ENCODE data around the gene IMPA2. TPM values are rescaled to one million over a fixed set of nuclear protein-coding genes. Genes with fewer than 3 reads are reported as not detected.

Gene IMPA2
- total and polyA plus RNA-seq, 2 of the 13 experiments (the other 11 are each of a cell fraction or from before 2014, with no cell fraction given), result 37.8 to 71.8 TPM

DNA sequence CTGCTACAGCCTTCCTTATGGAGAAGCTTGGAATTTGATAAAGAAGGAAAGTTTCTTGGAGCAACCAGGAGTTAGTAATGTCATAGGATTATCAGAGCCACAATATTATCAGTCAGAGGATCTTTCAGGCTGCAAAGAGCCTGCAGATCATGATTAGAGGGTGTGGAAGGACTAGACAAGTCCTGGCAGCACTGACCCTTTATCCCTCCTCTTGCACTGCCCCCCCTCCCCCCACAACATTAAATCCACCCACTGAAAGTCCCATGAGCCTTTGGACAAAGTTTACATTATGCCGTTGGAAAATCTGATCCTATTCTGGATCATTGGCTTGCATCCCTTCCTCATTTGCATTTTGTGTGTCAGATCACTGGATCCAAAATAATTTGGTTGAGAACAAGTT lies 18.7 kb upstream of the IMPA2 start:
- WGBS (ENCODE audit: low lambda C conversion rate), result 0% methylated on average over 1 of the region's 1 CpG
- H3K4me2 ChIP-seq (ENCODE audit: low read depth, low read length), result no peak overlapping the region
- POLR2A ChIA-PET, result no interaction called here

DNA sequence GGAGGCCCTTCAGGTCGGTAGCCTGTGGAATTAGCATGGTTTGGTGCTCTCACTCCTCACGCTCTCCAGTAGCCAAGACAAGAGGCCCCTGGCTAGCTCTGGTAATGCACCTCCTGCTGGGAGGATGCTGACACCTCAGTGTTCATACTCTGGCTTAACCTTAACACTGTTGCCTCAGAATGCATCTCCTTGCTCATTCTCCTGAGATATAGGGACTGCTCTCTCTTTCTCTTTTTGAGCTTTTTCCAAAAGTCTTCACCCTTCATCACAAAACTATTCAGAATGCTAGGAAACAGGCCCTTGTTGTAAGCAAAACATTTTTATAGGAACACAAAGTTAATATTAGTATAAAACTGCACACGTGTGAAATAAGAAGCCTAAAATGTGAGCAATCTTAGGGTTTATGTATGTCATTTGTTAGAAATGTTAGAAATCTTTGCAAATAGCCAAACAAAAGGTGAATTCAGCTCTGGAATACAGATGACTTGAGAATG lies 17.3 kb upstream of the IMPA2 start:
- no peak overlapping the region for H3K4me3 ChIP-seq (replicated peaks in 1 of 3; ENCODE audit: insufficient read depth in 1 of 3, low read depth in 2 of 3, low read length in 3 of 3)
- DNase-seq (ENCODE audit: low spot score) (no peak), ATAC-seq (peak; percentile 92), FAIRE-seq (peak; percentile 34)
- no peaks in the 10 kb centered on the region for H4K20me1 ChIP-seq (ENCODE audit: insufficient read depth, low read length)
- peaks cover 17% of the 10 kb centered on the region for H3K4me1 ChIP-seq (ENCODE audit: insufficient read depth, low read length)
- CTCF ChIA-PET (ENCODE audit: low intra/inter-chr PET ratio, low total read pairs), result interaction anchor here (1.7 kb wide), 1 partner anchor 26 kb away, joined by 9 read pairs; no protein-coding TSS in a partner anchor
- H3K27ac ChIP-seq (ENCODE audit: extremely low read length, insufficient read depth, low read length), result no peak overlapping the region
- no peaks in the 10 kb centered on the region for H3K9me3 ChIP-seq (ENCODE audit: low read length)
- no peaks in the 10 kb centered on the region for H3K36me3 ChIP-seq (replicated peaks in 1 of 2; ENCODE audit: control insufficient read depth in 1 of 2, insufficient read depth in 2 of 2, low read length in 2 of 2)
- intact Hi-C loops (cut with micrococcal nuclease; ENCODE audit: unreplicated experiment) (no loop called here), in situ Hi-C loops (cut with HindIII; ENCODE audit: extremely low pct_ligation_motif_present, low pct_unique_long_range_greater_than_20kb) (no loop called here)
- H3K27me3 ChIP-seq (ENCODE audit: control insufficient read depth in 1 of 2, insufficient read depth in 2 of 2, low read length in 2 of 2), result no peaks in the 10 kb centered on the region
- WGBS (ENCODE audit: low lambda C conversion rate), result 15% methylated on average over 2 of the region's 3 CpGs
- TF ChIP-seq KDM2A (CRISPR knock-in tag; IDR thresholded peaks at IDR 0.05; ENCODE audit: borderline replicate concordance, low read depth) (no peak), SMC3 (IDR thresholded peaks at IDR 0.05; ENCODE audit: low read length) (peak; percentile 71), TEAD3 (CRISPR knock-in tag; optimal IDR thresholded peaks at IDR 0.05; ENCODE audit: borderline replicate concordance) (no peak), STAG1 (CRISPR knock-in tag; IDR thresholded peaks at IDR 0.05) (peak; percentile 51), KMT2B (CRISPR knock-in tag; IDR thresholded peaks at IDR 0.05) (no peak), RAD21 (CRISPR knock-in tag; IDR thresholded peaks at IDR 0.05) (0 out of 2 replicates have a peak, but pooled peaks have one; percentile 28)
- TF ChIP-seq, protein P1, sequence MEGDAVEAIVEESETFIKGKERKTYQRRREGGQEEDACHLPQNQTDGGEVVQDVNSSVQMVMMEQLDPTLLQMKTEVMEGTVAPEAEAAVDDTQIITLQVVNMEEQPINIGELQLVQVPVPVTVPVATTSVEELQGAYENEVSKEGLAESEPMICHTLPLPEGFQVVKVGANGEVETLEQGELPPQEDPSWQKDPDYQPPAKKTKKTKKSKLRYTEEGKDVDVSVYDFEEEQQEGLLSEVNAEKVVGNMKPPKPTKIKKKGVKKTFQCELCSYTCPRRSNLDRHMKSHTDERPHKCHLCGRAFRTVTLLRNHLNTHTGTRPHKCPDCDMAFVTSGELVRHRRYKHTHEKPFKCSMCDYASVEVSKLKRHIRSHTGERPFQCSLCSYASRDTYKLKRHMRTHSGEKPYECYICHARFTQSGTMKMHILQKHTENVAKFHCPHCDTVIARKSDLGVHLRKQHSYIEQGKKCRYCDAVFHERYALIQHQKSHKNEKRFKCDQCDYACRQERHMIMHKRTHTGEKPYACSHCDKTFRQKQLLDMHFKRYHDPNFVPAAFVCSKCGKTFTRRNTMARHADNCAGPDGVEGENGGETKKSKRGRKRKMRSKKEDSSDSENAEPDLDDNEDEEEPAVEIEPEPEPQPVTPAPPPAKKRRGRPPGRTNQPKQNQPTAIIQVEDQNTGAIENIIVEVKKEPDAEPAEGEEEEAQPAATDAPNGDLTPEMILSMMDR (CRISPR knock-in tag; IDR thresholded peaks at IDR 0.05), result peak; percentile 48
- TF ChIP-seq, protein P2, sequence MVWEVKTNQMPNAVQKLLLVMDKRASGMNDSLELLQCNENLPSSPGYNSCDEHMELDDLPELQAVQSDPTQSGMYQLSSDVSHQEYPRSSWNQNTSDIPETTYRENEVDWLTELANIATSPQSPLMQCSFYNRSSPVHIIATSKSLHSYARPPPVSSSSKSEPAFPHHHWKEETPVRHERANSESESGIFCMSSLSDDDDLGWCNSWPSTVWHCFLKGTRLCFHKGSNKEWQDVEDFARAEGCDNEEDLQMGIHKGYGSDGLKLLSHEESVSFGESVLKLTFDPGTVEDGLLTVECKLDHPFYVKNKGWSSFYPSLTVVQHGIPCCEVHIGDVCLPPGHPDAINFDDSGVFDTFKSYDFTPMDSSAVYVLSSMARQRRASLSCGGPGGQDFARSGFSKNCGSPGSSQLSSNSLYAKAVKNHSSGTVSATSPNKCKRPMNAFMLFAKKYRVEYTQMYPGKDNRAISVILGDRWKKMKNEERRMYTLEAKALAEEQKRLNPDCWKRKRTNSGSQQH (CRISPR knock-in tag; IDR thresholded peaks at IDR 0.05; ENCODE audit: low read depth), result no peak
- peak overlapping the region; percentile 72 for H2AFZ ChIP-seq (ENCODE audit: low read length)
- no peak overlapping the region for H3K9ac ChIP-seq (ENCODE audit: insufficient read depth, low read depth, low read length)
- POLR2A ChIA-PET, result interaction anchor here (0.6 kb wide), 1 partner anchor 18 kb away, joined by 4 read pairs; no protein-coding TSS in a partner anchor
- no peak overlapping the region for H3K4me2 ChIP-seq (ENCODE audit: low read depth, low read length)
- BruUV-seq (replicated peaks), result no TSS peak
- H3K79me2 ChIP-seq (ENCODE audit: insufficient read depth, low read length), result no peaks in the 10 kb centered on the region

More for the DNA sequence above, 18.7 kb upstream of the IMPA2 start:
- no peak overlapping the region for H2AFZ ChIP-seq (ENCODE audit: low read length)
- H3K9ac ChIP-seq (ENCODE audit: insufficient read depth, low read depth, low read length), result no peak overlapping the region
- intact Hi-C loops (cut with micrococcal nuclease; ENCODE audit: unreplicated experiment) (no loop called here), in situ Hi-C loops (cut with HindIII; ENCODE audit: extremely low pct_ligation_motif_present, low pct_unique_long_range_greater_than_20kb) (no loop called here)
- H3K27me3 ChIP-seq (ENCODE audit: control insufficient read depth in 1 of 2, insufficient read depth in 2 of 2, low read length in 2 of 2), result no peaks in the 10 kb centered on the region
- no peak overlapping the region for H3K27ac ChIP-seq (ENCODE audit: extremely low read length, insufficient read depth, low read length)
- CTCF ChIA-PET (ENCODE audit: low intra/inter-chr PET ratio, low total read pairs), result no interaction called here
- no TSS peak for BruUV-seq (replicated peaks)
- H3K4me3 ChIP-seq (replicated peaks in 1 of 3; ENCODE audit: insufficient read depth in 1 of 3, low read depth in 2 of 3, low read length in 3 of 3), result no peak overlapping the region
- no peaks in the 10 kb centered on the region for H3K79me2 ChIP-seq (ENCODE audit: insufficient read depth, low read length)
- peaks cover 29% of the 10 kb centered on the region for H3K4me1 ChIP-seq (ENCODE audit: insufficient read depth, low read length)
- no peaks in the 10 kb centered on the region for H3K9me3 ChIP-seq (ENCODE audit: low read length)
- no peak for FAIRE-seq
- no peak for ATAC-seq
- no peak for DNase-seq (ENCODE audit: low spot score)
- H3K36me3 ChIP-seq (replicated peaks in 1 of 2; ENCODE audit: control insufficient read depth in 1 of 2, insufficient read depth in 2 of 2, low read length in 2 of 2), result no peaks in the 10 kb centered on the region
- no peak for TF ChIP-seq NCOA5 (CRISPR knock-in tag; IDR thresholded peaks at IDR 0.05)
- no peak for TF ChIP-seq ZNF709 (CRISPR knock-in tag; IDR thresholded peaks at IDR 0.05)
- TF ChIP-seq KLF6 (CRISPR knock-in tag; IDR thresholded peaks at IDR 0.05), result no peak
- no peaks in the 10 kb centered on the region for H4K20me1 ChIP-seq (ENCODE audit: insufficient read depth, low read length)

All from HepG2 (cell line).